ENCODE results near the gene APOA5. TPM values are rescaled to one million over a fixed set of nuclear protein-coding genes. Genes with fewer than 3 reads are reported as not detected.

Gene APOA5
- total and polyA plus RNA-seq, 2 of the 13 experiments (the other 11 are each of a cell fraction or from before 2014, with no cell fraction given), result 44.0 to 49.1 TPM

GRCh38 chr11:116833816-116834534 is 42.3 kb upstream of the APOA5 start (continued):
- TF ChIP-seq, protein P1, sequence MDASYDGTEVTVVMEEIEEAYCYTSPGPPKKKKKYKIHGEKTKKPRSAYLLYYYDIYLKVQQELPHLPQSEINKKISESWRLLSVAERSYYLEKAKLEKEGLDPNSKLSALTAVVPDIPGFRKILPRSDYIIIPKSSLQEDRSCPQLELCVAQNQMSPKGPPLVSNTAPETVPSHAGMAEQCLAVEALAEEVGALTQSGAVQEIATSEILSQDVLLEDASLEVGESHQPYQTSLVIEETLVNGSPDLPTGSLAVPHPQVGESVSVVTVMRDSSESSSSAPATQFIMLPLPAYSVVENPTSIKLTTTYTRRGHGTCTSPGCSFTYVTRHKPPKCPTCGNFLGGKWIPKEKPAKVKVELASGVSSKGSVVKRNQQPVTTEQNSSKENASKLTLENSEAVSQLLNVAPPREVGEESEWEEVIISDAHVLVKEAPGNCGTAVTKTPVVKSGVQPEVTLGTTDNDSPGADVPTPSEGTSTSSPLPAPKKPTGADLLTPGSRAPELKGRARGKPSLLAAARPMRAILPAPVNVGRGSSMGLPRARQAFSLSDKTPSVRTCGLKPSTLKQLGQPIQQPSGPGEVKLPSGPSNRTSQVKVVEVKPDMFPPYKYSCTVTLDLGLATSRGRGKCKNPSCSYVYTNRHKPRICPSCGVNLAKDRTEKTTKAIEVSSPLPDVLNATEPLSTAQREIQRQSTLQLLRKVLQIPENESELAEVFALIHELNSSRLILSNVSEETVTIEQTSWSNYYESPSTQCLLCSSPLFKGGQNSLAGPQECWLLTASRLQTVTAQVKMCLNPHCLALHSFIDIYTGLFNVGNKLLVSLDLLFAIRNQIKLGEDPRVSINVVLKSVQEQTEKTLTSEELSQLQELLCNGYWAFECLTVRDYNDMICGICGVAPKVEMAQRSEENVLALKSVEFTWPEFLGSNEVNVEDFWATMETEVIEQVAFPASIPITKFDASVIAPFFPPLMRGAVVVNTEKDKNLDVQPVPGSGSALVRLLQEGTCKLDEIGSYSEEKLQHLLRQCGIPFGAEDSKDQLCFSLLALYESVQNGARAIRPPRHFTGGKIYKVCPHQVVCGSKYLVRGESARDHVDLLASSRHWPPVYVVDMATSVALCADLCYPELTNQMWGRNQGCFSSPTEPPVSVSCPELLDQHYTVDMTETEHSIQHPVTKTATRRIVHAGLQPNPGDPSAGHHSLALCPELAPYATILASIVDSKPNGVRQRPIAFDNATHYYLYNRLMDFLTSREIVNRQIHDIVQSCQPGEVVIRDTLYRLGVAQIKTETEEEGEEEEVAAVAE (CRISPR knock-in tag; IDR thresholded peaks at IDR 0.05; ENCODE audit: borderline replicate concordance), result 0 out of 2 replicates have a peak, but pooled peaks have one; percentile 47
- TF ChIP-seq ZSCAN21 (CRISPR knock-in tag; IDR thresholded peaks at IDR 0.05; ENCODE audit: borderline replicate concordance), result 0 out of 2 replicates have a peak, but pooled peaks have one; percentile 16
- 0 out of 2 replicates have a peak, but pooled peaks have one; percentile 24 for TF ChIP-seq HINFP (CRISPR knock-in tag; IDR thresholded peaks at IDR 0.05; ENCODE audit: low read depth)
- TF ChIP-seq, protein P2, sequence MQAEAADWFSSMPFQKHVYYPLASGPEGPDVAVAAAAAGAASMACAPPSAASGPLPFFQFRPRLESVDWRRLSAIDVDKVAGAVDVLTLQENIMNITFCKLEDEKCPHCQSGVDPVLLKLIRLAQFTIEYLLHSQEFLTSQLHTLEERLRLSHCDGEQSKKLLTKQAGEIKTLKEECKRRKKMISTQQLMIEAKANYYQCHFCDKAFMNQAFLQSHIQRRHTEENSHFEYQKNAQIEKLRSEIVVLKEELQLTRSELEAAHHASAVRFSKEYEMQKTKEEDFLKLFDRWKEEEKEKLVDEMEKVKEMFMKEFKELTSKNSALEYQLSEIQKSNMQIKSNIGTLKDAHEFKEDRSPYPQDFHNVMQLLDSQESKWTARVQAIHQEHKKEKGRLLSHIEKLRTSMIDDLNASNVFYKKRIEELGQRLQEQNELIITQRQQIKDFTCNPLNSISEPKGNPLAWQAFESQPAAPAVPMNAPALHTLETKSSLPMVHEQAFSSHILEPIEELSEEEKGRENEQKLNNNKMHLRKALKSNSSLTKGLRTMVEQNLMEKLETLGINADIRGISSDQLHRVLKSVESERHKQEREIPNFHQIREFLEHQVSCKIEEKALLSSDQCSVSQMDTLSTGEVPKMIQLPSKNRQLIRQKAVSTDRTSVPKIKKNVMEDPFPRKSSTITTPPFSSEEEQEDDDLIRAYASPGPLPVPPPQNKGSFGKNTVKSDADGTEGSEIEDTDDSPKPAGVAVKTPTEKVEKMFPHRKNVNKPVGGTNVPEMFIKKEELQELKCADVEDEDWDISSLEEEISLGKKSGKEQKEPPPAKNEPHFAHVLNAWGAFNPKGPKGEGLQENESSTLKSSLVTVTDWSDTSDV (CRISPR knock-in tag; IDR thresholded peaks at IDR 0.05), result no peak; the same call in 1 of the 2 replicates
- no peak for TF ChIP-seq NAIF1 (CRISPR knock-in tag; IDR thresholded peaks at IDR 0.05; ENCODE audit: borderline replicate concordance)
- 0 out of 2 replicates have a peak, but pooled peaks have one; percentile 46 for TF ChIP-seq ZSCAN29 (CRISPR knock-in tag; conservative IDR thresholded peaks at IDR 0.05)
- peak; percentile 76 for TF ChIP-seq ZNF331 (CRISPR knock-in tag; IDR thresholded peaks at IDR 0.05)
- TF ChIP-seq, protein P3, sequence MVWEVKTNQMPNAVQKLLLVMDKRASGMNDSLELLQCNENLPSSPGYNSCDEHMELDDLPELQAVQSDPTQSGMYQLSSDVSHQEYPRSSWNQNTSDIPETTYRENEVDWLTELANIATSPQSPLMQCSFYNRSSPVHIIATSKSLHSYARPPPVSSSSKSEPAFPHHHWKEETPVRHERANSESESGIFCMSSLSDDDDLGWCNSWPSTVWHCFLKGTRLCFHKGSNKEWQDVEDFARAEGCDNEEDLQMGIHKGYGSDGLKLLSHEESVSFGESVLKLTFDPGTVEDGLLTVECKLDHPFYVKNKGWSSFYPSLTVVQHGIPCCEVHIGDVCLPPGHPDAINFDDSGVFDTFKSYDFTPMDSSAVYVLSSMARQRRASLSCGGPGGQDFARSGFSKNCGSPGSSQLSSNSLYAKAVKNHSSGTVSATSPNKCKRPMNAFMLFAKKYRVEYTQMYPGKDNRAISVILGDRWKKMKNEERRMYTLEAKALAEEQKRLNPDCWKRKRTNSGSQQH (CRISPR knock-in tag; IDR thresholded peaks at IDR 0.05; ENCODE audit: low read depth), result 0 out of 2 replicates have a peak, but pooled peaks have one; percentile 33
- TF ChIP-seq ZNF235 (CRISPR knock-in tag; IDR thresholded peaks at IDR 0.05; ENCODE audit: borderline replicate concordance), result peak; percentile 21; the same call in 1 of the 2 replicates
- peak; percentile 88; the same call in 1 of the 2 replicates for TF ChIP-seq SRY (CRISPR knock-in tag; IDR thresholded peaks at IDR 0.05)
- TF ChIP-seq GABPB1 (CRISPR knock-in tag; IDR thresholded peaks at IDR 0.05), result peak; percentile 41
- peak; percentile 89; the same call in 1 of the 2 replicates for TF ChIP-seq NFKB2 (CRISPR knock-in tag; IDR thresholded peaks at IDR 0.05; ENCODE audit: borderline replicate concordance)
- no peak for TF ChIP-seq ZNF577 (CRISPR knock-in tag; IDR thresholded peaks at IDR 0.05; ENCODE audit: borderline replicate concordance, low read depth)
- TF ChIP-seq AKAP8 (CRISPR knock-in tag; IDR thresholded peaks at IDR 0.05), result peak; percentile 95
- TF ChIP-seq, protein P4, sequence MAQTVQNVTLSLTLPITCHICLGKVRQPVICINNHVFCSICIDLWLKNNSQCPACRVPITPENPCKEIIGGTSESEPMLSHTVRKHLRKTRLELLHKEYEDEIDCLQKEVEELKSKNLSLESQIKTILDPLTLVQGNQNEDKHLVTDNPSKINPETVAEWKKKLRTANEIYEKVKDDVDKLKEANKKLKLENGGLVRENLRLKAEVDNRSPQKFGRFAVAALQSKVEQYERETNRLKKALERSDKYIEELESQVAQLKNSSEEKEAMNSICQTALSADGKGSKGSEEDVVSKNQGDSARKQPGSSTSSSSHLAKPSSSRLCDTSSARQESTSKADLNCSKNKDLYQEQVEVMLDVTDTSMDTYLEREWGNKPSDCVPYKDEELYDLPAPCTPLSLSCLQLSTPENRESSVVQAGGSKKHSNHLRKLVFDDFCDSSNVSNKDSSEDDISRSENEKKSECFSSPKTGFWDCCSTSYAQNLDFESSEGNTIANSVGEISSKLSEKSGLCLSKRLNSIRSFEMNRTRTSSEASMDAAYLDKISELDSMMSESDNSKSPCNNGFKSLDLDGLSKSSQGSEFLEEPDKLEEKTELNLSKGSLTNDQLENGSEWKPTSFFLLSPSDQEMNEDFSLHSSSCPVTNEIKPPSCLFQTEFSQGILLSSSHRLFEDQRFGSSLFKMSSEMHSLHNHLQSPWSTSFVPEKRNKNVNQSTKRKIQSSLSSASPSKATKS (CRISPR knock-in tag; IDR thresholded peaks at IDR 0.05), result no peak

All from HepG2 (cell line).